Parathyroid adenoma (tissue), 2 donors: ENCODE measurements around the gene EEF1A1.

Experiments
- H2AFZ ChIP-seq: fragments of 300-600 bp; sonication (generic); one replicate; pipeline ENCODE4 v1.7.0; 2017; ENCODE audit warnings: antibody characterized with exemption, mild to moderate bottlenecking
- H3K27ac ChIP-seq: fragments of 300-600 bp; sonication (generic); one replicate; pipeline ENCODE4 v1.7.0; 2017
- H3K27me3 ChIP-seq: fragments of 300-600 bp; sonication (generic); one replicate; pipeline ENCODE4 v1.7.0; 2017; ENCODE audit warnings: low read length; ENCODE audit not compliant: control insufficient read depth, insufficient read depth
- H3K36me3 ChIP-seq: fragments of 300-600 bp; sonication (generic); one replicate; pipeline ENCODE4 v1.7.0; 2017; ENCODE audit warnings: low read length; ENCODE audit not compliant: control insufficient read depth, insufficient read depth
- H3K4me1 ChIP-seq: fragments of 300-600 bp; sonication (generic); one replicate; pipeline ENCODE4 v1.7.0; 2017; ENCODE audit warnings: control low read depth
- H3K4me2 ChIP-seq: fragments of 300-600 bp; sonication (generic); one replicate; pipeline ENCODE4 v1.7.0; 2017; ENCODE audit warnings: low read length
- H3K4me3 ChIP-seq: fragments of 300-600 bp; sonication (generic); one replicate; pipeline ENCODE4 v1.7.0; 2017; ENCODE audit warnings: low read depth, low read length
- H3K79me2 ChIP-seq: fragments of 300-600 bp; sonication (generic); one replicate; pipeline ENCODE4 v1.7.0; 2017; ENCODE audit warnings: control low read depth
- H3K9ac ChIP-seq: fragments of 300-600 bp; sonication (generic); one replicate; pipeline ENCODE4 v1.7.0; 2017; ENCODE audit warnings: mild to moderate bottlenecking
- H3K9me3 ChIP-seq: fragments of 300-600 bp; sonication (generic); one replicate; pipeline ENCODE4 v1.7.0; 2017; ENCODE audit warnings: low read length; ENCODE audit not compliant: control insufficient read depth
- CTCF ChIP-seq: fragments of 300-600 bp; sonication (generic); IDR thresholded peaks from one replicate; pipeline ENCODE4 v1.7.0; 2017; ENCODE audit warnings: antibody characterized with exemption, mild to moderate bottlenecking
- donor health status: primary hyperparathyroidism.

EEF1A1 gene

GRCh38 chr6:73504160-73504559 is 16.7 kb downstream of the EEF1A1 start:
- Histone ChIP-seq H3K27me3 (no peaks in the 10 kb centered on the region), H3K9ac (no peak overlapping the region), H3K79me2 (no peaks in the 10 kb centered on the region), H3K9me3 (no peaks in the 10 kb centered on the region), H3K4me3 (no peak overlapping the region), H3K4me1 (no peaks in the 10 kb centered on the region), H3K4me2 (no peak overlapping the region), H3K36me3 (no peaks in the 10 kb centered on the region), H2AFZ (no peak overlapping the region), H3K27ac (no peak overlapping the region)
- no peak for TF ChIP-seq CTCF

GRCh38 chr6:73503027-73503772 is 17.6 kb downstream of the EEF1A1 start:
- no peak overlapping the region for H3K4me2 ChIP-seq
- H3K4me1 ChIP-seq = no peaks in the 10 kb centered on the region
- H3K4me3 ChIP-seq = no peak overlapping the region
- no peak overlapping the region for H3K9ac ChIP-seq
- H3K79me2 ChIP-seq = no peaks in the 10 kb centered on the region
- no peaks in the 10 kb centered on the region for H3K36me3 ChIP-seq
- H2AFZ ChIP-seq = no peak overlapping the region
- no peak for TF ChIP-seq CTCF
- no peak overlapping the region for H3K27ac ChIP-seq
- no peaks in the 10 kb centered on the region for H3K9me3 ChIP-seq
- H3K27me3 ChIP-seq = no peaks in the 10 kb centered on the region

DNA sequence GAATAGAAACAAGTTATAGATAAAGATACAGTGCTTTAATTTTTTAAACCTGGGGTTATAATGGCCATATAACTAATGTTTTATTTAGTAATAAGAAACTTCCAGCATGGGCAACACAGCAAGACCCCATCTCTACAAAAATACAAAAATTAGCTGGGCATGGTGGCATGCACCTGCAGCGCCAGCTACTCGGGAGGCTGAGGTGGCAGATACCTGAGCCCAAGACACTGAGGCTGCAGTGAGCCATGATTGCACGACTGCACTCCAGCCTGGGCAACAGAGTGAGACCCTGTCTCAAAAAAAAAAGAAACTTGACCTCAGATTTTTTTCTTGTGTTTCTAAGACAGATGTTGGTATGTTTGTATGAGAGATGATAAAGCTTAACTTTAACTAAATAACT is 22.9 kb downstream of the EEF1A1 start:
- Histone ChIP-seq H3K4me1 (no peaks in the 10 kb centered on the region), H3K4me2 (no peak overlapping the region), H3K79me2 (no peaks in the 10 kb centered on the region), H3K9me3 (no peaks in the 10 kb centered on the region), H3K4me3 (no peak overlapping the region), H2AFZ (no peak overlapping the region), H3K27me3 (no peaks in the 10 kb centered on the region), H3K36me3 (no peaks in the 10 kb centered on the region), H3K27ac (no peak overlapping the region), H3K9ac (no peak overlapping the region)
- no peak for TF ChIP-seq CTCF

DNA sequence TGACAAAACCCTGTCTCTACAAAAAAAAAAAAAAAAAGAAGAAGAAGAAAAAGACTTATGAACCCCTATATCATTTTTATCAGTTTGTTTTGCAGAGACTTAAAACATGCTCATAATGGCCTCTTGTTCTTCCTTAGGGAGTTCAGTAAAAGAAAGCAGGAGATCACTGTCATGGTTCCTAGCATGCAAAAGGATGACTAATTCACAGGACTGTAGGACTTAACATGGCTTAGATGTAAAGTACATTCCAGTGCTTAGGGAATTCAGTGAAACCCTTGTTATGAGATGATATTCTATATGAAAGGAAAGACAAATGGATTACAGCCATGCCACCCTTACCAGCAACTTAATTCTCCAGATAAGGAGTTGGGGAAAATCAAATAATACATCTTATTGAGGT is 29.5 kb downstream of the EEF1A1 start:
- no peak for TF ChIP-seq CTCF
- H3K4me3 ChIP-seq = no peak overlapping the region
- no peaks in the 10 kb centered on the region for H3K36me3 ChIP-seq

GRCh38 chr6:73487473-73487872 is 33.4 kb downstream of the EEF1A1 start:
- no peaks in the 10 kb centered on the region for H3K27me3 ChIP-seq
- TF ChIP-seq CTCF = no peak
- H3K9ac ChIP-seq = no peak overlapping the region
- H3K27ac ChIP-seq = no peak overlapping the region
- H3K36me3 ChIP-seq = no peaks in the 10 kb centered on the region
- peaks cover 14% of the 10 kb centered on the region for H3K79me2 ChIP-seq
- H3K4me2 ChIP-seq = no peak overlapping the region
- H3K4me3 ChIP-seq = no peak overlapping the region
- no peak overlapping the region for H2AFZ ChIP-seq
- H3K9me3 ChIP-seq = no peaks in the 10 kb centered on the region
- H3K4me1 ChIP-seq = no peaks in the 10 kb centered on the region

More for the DNA sequence above, 29.5 kb downstream of the EEF1A1 start:
- no peak overlapping the region for H3K4me2 ChIP-seq
- no peaks in the 10 kb centered on the region for H3K27me3 ChIP-seq
- H3K27ac ChIP-seq = no peak overlapping the region
- H3K79me2 ChIP-seq = peaks cover 14% of the 10 kb centered on the region
- H3K9me3 ChIP-seq = no peaks in the 10 kb centered on the region
- H2AFZ ChIP-seq = no peak overlapping the region
- H3K9ac ChIP-seq = no peak overlapping the region
- no peaks in the 10 kb centered on the region for H3K4me1 ChIP-seq
